WTC11 (cell line): ENCODE data around the gene JUND.

Experiments used
- EMX1 ChIP-seq: fragments of 250-450 bp; sonication (Bioruptor Pico); IDR thresholded peaks from 2 replicates; pipeline ENCODE4 v1.8.0; 2021; ENCODE audit warnings: mild to moderate bottlenecking
- JUN ChIP-seq: sonication (generic); formaldehyde crosslinking; IDR thresholded peaks from 2 replicates; pipeline ENCODE4 v1.8.0; 2023; ENCODE audit warnings: mild to moderate bottlenecking, missing genetic modification reagents
- NR3C1 ChIP-seq: sonication (generic); formaldehyde crosslinking; conservative IDR thresholded peaks from 2 replicates; pipeline ENCODE4 v1.8.1; 2023; ENCODE audit warnings: low read depth, mild to moderate bottlenecking, missing genetic modification reagents
- ZNF263 ChIP-seq: sonication (generic); formaldehyde crosslinking; IDR thresholded peaks from 2 replicates; pipeline ENCODE4 v1.8.1; 2022; ENCODE audit warnings: low read depth, mild to moderate bottlenecking, moderate library complexity, missing genetic modification reagents
- TF ChIP-seq, protein P1 (sequence below): fragments of 200-600 bp; IDR thresholded peaks from 2 replicates; pipeline ENCODE4 v1.8.0; 2022; ENCODE audit warnings: antibody characterized with exemption

GRCh38 chr19:18328340-18329034 is 47.1 kb upstream of the JUND start:
- TF ChIP-seq, protein P1, sequence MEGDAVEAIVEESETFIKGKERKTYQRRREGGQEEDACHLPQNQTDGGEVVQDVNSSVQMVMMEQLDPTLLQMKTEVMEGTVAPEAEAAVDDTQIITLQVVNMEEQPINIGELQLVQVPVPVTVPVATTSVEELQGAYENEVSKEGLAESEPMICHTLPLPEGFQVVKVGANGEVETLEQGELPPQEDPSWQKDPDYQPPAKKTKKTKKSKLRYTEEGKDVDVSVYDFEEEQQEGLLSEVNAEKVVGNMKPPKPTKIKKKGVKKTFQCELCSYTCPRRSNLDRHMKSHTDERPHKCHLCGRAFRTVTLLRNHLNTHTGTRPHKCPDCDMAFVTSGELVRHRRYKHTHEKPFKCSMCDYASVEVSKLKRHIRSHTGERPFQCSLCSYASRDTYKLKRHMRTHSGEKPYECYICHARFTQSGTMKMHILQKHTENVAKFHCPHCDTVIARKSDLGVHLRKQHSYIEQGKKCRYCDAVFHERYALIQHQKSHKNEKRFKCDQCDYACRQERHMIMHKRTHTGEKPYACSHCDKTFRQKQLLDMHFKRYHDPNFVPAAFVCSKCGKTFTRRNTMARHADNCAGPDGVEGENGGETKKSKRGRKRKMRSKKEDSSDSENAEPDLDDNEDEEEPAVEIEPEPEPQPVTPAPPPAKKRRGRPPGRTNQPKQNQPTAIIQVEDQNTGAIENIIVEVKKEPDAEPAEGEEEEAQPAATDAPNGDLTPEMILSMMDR = peak; percentile 86
- TF ChIP-seq NR3C1 = no peak
- no peak for TF ChIP-seq JUN (CRISPR knock-in tag)
- no peak for TF ChIP-seq ZNF263 (CRISPR knock-in tag)
- no peak for TF ChIP-seq EMX1 (CRISPR knock-in tag)
